HEK293 (cell line): Measurements from ENCODE around the gene HTR2C.

Source experiments
- CTCF ChIP-seq: fragments of 450-650 bp; formaldehyde crosslinking; IDR thresholded peaks from 2 replicates; pipeline ENCODE4 v1.5.1; 2016; ENCODE audit warnings: missing biosample characterization, missing genetic modification characterization
- KLF8 ChIP-seq: fragments of 450-650 bp; formaldehyde crosslinking; IDR thresholded peaks from 2 replicates; pipeline ENCODE4 v1.5.1; 2016; ENCODE audit warnings: missing biosample characterization, missing genetic modification characterization
- MYNN ChIP-seq: fragments of 450-650 bp; formaldehyde crosslinking; IDR thresholded peaks from 2 replicates; pipeline ENCODE4 v1.5.1; 2016; ENCODE audit warnings: missing biosample characterization, missing genetic modification characterization, borderline replicate concordance
- ZNF121 ChIP-seq: fragments of 450-650 bp; formaldehyde crosslinking; IDR thresholded peaks from 2 replicates; pipeline ENCODE4 v1.5.1; 2016; ENCODE audit warnings: missing biosample characterization, missing genetic modification characterization
- ZNF274 ChIP-seq, 2 experiments: fragments of 200-500 bp in 1 of 2; fragments of 450-650 bp in 1 of 2; sonication (Bioruptor generic) in 1 of 2; formaldehyde crosslinking in 1 of 2; IDR thresholded peaks; 2 replicates each; pipeline versions ENCODE4 v1.5.1 to v1.6.1; 2014 to 2016; ENCODE audit warnings: borderline replicate concordance in 1 of 2, inconsistent platforms in 1 of 2, low read length in 1 of 2, missing biosample characterization in 1 of 2, missing genetic modification characterization in 1 of 2
- ZNF558 ChIP-seq: fragments of 450-650 bp; formaldehyde crosslinking; IDR thresholded peaks from 2 replicates; pipeline ENCODE4 v1.5.1; 2016; ENCODE audit warnings: missing biosample characterization, missing genetic modification characterization
- ZNF596 ChIP-seq: fragments of 450-650 bp; IDR thresholded peaks from 2 replicates; pipeline ENCODE4 v1.5.0; 2018; ENCODE audit warnings: missing biosample characterization, mild to moderate bottlenecking, missing genetic modification characterization, moderate library complexity
- ZNF629 ChIP-seq: fragments of 450-650 bp; formaldehyde crosslinking; IDR thresholded peaks from 2 replicates; pipeline ENCODE4 v1.5.1; 2017; ENCODE audit warnings: missing biosample characterization, missing genetic modification characterization
- ZNF747 ChIP-seq: fragments of 450-650 bp; formaldehyde crosslinking; IDR thresholded peaks from 2 replicates; pipeline ENCODE4 v1.5.1; 2016; ENCODE audit warnings: missing biosample characterization, missing genetic modification characterization

DNA sequence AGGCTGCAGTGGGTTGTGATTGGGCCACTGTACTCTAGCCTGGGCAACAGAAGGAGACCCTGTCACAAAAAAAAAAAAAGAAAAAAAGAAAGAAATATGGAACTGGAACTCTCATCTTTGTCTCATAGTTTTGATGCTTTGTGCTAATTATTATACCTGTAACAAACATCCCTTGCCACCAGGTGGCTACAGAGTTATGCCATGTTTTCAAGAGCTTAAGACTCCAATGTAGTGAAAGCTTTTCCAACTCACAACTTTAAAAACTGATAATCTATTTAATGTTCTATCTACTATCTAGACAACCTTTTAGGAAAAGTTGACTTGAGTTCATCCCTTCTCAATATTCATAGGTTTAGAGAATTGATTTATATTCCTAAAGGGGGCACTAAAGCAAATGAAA is 42.4 kb downstream of the HTR2C start:
- TF ChIP-seq CTCF (tag by site-specific recombination) (no peak), ZNF121 (no peak), ZNF747 (tag by site-specific recombination) (no peak), ZNF558 (tag by site-specific recombination) (no peak), KLF8 (no peak), ZNF629 (tag by site-specific recombination) (no peak), MYNN (tag by site-specific recombination) (no peak), ZNF596 (no peak), ZNF274 (IDR thresholded peaks at IDR 0.05; ENCODE audit: low read length) (no peak), ZNF274 (tag by site-specific recombination; IDR thresholded peaks at IDR 0.05; ENCODE audit: borderline replicate concordance) (no peak)
